Nephron (organoid): ENCODE measurements around the gene AGPAT3.

ENCODE experiments used
- H3K27ac Mint-ChIP-seq, 3 experiments: 2 replicates each; pipeline ENCODE4 v1.8.0; 2020; ENCODE audit warnings: mixed read lengths in 3 of 3, mild to moderate bottlenecking in 2 of 3, moderate library complexity in 1 of 3
- H3K27me3 Mint-ChIP-seq: 2 replicates; pipeline ENCODE4 v1.8.0; 2021; ENCODE audit warnings: low read depth, mild to moderate bottlenecking, moderate library complexity, mixed read lengths
- H3K36me3 Mint-ChIP-seq: 2 replicates; pipeline ENCODE4 v1.8.0; 2020; ENCODE audit warnings: low read depth, mixed read lengths
- H3K4me1 Mint-ChIP-seq: 2 replicates; pipeline ENCODE4 v1.8.0; 2020; ENCODE audit warnings: mixed read lengths
- H3K4me3 Mint-ChIP-seq, 3 experiments: 2 replicates each; pipeline ENCODE4 v1.8.0; 2020; ENCODE audit warnings: mild to moderate bottlenecking in 3 of 3, mixed read lengths in 3 of 3, moderate library complexity in 2 of 3
- H3K9me3 Mint-ChIP-seq: 2 replicates; pipeline ENCODE4 v1.8.0; 2020; ENCODE audit warnings: mixed read lengths
- TF ChIP-seq, protein P1 (sequence below), 3 experiments: fragments of 200-600 bp; sonication (generic); IDR thresholded peaks; one replicate each; pipeline ENCODE4 v1.5.0; 2021; ENCODE audit warnings: antibody characterized with exemption in 3 of 3; ENCODE audit not compliant: unreplicated experiment in 3 of 3

AGPAT3 gene

DNA sequence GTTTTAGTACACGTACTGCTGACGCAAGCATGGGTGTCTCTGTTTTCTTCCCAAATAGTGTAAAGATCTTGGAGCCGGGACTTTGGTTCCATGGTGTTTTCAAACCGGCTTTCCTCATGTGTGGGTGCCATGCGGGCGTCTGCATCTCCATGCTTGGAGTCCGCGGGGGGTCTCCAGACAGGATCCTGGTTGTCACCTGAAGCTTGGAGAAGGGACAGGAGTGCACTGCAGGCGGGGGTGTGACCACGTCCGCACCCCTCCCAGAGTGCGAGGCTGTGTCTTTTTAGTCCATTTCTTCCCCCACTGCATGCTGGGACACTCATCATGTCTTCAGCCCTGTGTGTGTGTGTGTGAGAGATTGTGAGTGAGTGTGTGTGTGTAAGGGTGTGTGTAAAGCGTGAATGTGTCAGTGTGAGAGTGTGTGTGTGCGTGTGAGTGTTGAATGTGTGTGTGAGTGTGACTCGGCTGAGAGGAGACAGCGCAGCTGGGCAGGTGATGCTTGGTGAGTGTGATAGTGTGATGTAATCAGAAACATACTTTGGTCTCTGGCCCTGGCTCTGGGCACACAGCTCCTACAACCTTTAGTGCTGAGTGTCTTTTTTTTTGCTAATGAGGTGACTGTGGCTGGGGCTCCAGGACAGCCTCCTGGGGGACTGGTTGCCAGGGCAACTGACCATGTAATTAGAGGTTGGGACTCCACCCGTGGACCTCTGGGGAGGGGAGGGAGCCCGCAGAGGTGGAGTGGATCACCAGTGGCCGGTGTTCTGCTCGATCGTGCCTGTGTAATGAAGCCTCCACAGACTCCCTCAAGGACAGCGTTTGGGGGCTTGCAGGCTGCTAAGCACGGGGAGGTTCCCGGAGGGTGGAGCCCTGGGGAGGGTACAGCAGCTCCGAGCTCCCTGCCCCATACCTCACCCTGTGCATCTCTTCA lies 55.1 kb downstream of the AGPAT3 start:
- no peak overlapping the region for H3K4me3 Mint-ChIP-seq
- no peaks in the 10 kb centered on the region for H3K36me3 Mint-ChIP-seq
- peak overlapping the region; percentile 19 to 78 (median 66) for H3K27ac Mint-ChIP-seq
- H3K4me1 Mint-ChIP-seq = peaks cover 57% of the 10 kb centered on the region
- TF ChIP-seq, protein P1, sequence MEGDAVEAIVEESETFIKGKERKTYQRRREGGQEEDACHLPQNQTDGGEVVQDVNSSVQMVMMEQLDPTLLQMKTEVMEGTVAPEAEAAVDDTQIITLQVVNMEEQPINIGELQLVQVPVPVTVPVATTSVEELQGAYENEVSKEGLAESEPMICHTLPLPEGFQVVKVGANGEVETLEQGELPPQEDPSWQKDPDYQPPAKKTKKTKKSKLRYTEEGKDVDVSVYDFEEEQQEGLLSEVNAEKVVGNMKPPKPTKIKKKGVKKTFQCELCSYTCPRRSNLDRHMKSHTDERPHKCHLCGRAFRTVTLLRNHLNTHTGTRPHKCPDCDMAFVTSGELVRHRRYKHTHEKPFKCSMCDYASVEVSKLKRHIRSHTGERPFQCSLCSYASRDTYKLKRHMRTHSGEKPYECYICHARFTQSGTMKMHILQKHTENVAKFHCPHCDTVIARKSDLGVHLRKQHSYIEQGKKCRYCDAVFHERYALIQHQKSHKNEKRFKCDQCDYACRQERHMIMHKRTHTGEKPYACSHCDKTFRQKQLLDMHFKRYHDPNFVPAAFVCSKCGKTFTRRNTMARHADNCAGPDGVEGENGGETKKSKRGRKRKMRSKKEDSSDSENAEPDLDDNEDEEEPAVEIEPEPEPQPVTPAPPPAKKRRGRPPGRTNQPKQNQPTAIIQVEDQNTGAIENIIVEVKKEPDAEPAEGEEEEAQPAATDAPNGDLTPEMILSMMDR (IDR thresholded peaks at IDR 0.05; ENCODE audit: unreplicated experiment in 3 of 3) = no peak
- H3K9me3 Mint-ChIP-seq = no peaks in the 10 kb centered on the region
- no peaks in the 10 kb centered on the region for H3K27me3 Mint-ChIP-seq

DNA sequence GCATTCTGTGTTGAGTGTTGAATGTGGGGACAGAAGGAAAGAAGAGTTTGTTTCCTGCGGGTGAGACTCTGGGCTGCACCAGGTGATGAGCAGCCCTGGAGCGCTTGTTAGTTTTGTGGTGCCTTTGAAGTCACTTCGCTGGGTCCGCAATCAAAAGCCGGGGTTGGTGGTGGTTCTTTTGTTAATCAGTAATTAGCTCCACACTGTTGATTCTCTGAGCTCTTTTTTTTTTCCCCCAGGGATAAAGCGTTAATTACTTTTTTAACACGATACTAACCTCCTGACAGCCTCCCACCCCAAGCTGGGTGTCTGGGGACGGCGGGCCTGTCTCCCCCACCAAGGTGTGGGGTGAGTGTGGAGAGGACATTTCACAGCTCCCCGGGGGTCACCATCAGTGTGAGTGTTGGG lies 56.6 kb downstream of the AGPAT3 start:
- H3K4me1 Mint-ChIP-seq = peaks cover 53% of the 10 kb centered on the region
- H3K4me3 Mint-ChIP-seq = peak overlapping the region in 1 of 3 experiments; percentile 46
- H3K27me3 Mint-ChIP-seq = no peaks in the 10 kb centered on the region
- TF ChIP-seq, protein P1 (IDR thresholded peaks at IDR 0.05; ENCODE audit: unreplicated experiment in 3 of 3) = no peak
- H3K36me3 Mint-ChIP-seq = no peaks in the 10 kb centered on the region
- peak overlapping the region; percentile 19 to 81 (median 78) for H3K27ac Mint-ChIP-seq
- no peaks in the 10 kb centered on the region for H3K9me3 Mint-ChIP-seq

DNA sequence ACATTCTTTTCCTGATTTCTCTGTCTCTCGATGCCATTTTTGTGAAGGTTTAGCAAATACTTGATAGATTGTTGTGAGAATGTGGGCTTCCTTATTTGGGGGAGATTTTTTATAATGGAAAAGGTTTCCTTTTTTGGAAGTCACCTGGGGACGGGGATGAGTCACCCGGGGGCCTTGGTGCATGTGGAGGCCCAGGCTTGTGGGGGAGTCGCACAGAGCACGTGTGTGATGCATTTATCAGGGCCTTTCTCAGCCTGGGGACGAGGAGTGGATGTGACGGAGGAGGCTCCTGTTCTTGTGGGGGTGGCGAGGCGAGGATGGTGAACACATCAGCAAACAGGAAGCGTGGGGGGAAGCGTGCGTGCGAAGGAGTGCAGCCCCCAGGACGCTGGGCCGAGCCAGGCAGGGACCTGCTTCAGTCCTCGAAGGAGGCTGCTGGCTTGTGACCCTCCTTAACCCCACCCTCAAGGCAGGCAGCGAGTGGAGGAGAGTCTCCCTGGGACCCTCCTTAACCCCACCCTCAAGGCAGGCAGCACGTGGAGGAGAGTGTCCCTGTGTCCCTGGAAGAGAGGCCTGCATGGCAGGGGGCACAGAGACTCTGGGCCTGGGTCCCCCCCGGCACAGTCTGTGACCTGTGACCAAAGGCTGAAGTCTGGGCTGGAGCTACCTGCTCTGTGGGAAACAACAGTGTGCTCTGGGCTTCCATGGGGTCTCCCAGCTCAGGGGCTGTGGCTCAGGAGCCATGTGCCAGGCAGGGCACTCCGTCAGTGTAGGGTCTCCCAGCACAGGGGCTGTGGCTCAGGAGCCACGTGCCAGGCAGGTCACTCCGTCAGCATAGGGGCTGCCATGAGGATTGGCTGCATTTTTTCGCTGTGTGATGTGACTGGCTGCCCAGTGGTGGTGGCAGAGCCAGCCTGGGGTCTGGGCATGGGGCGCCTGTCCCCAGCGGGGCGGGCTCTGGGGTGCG lies 57.2 kb downstream of the AGPAT3 start:
- Mint-ChIP-seq H3K36me3 (no peaks in the 10 kb centered on the region), H3K27me3 (no peaks in the 10 kb centered on the region), H3K4me3 (peak overlapping the region in 2 of 3 experiments; percentile 12 to 46), H3K4me1 (peaks cover 48% of the 10 kb centered on the region), H3K9me3 (no peaks in the 10 kb centered on the region), H3K27ac (peak overlapping the region; percentile 19 to 81 (median 78))
- TF ChIP-seq, protein P1 (IDR thresholded peaks at IDR 0.05; ENCODE audit: unreplicated experiment in 3 of 3) = no peak

DNA sequence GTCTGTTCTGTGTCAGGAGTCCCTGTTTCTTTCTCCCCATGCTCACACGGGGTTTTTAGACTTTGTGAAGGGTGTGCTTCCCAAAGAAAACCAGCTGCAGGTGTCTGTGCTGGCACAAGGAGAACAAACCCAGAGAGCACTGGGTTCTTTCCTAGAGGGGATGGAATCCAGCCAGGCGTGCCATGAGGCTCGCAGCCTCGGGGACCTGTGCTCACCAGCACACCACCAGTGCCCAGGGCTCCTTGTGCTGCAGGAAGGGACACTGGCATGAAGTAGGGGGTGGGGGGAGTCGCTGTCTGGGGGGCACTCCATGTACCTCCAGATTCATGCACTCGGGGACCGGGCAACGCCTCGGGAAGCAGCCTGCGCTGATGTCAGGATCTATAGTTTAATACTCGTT lies 57.9 kb downstream of the AGPAT3 start:
- Mint-ChIP-seq H3K36me3 (no peaks in the 10 kb centered on the region), H3K9me3 (no peaks in the 10 kb centered on the region), H3K27ac (peak overlapping the region; percentile 17 to 60 (median 19)), H3K4me1 (peaks cover 46% of the 10 kb centered on the region), H3K4me3 (no peak overlapping the region), H3K27me3 (no peaks in the 10 kb centered on the region)
- TF ChIP-seq, protein P1 (IDR thresholded peaks at IDR 0.05; ENCODE audit: unreplicated experiment in 3 of 3) = no peak

DNA sequence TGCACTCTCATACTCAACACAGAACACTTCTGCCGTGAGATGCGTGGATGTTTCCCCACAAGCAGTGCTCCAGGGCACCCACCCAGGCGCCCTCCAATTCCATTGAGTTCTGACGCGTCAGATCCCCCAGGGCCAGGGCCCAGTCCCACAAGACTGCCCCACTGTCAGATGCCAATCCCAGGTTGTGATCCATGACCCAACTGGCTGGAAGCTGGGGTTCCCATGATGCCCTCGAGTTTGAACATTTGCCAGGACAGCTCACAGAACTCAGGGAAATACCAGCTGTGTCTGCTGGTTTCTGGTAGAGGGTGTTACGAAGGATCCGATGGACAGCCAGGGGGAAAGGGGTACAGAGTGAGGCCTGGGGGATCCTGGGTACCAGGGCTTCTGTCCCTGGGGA lies 58.4 kb downstream of the AGPAT3 start:
- no peaks in the 10 kb centered on the region for H3K27me3 Mint-ChIP-seq
- peak overlapping the region in 1 of 3 experiments; percentile 33 for H3K4me3 Mint-ChIP-seq
- no peaks in the 10 kb centered on the region for H3K36me3 Mint-ChIP-seq
- no peaks in the 10 kb centered on the region for H3K9me3 Mint-ChIP-seq
- TF ChIP-seq, protein P1 (IDR thresholded peaks at IDR 0.05; ENCODE audit: unreplicated experiment in 3 of 3) = no peak
- peaks cover 48% of the 10 kb centered on the region for H3K4me1 Mint-ChIP-seq
- H3K27ac Mint-ChIP-seq = peak overlapping the region; percentile 17 to 60 (median 19)
